Smooth muscle cell of the pulmonary artery (primary cell): ENCODE data around the gene AMELX. TPM values are rescaled to one million over a fixed set of nuclear protein-coding genes. Genes with fewer than 3 reads are reported as not detected.

Source experiments
- total RNA-seq: library from RNA; depleted of rRNA; stranded (reverse); fragments of >200 nt; gene quantifications from 2 replicates; pipeline ENCODE4 v1.2.3, GENCODE V29; 2014

AMELX gene
- total RNA-seq, result not detected in 2 replicates

GRCh38 chrX:11293113-11293512 is at the start of gene AMELX:
Gene AMELX (plus strand): TSS chrX:11293413. CDS start chrX:11294789, 1,376 bp downstream.

Other genes starting within 250 kb of the AMELX start
- gene HCCS, start 182.1 kb upstream of the AMELX start, total RNA-seq, result 20.3 and 23.5 TPM in 2 replicates